Left colon (tissue), 2 donors: ENCODE data around the gene PRR36. TPM values are rescaled to one million over a fixed set of nuclear protein-coding genes. Genes with fewer than 3 reads are reported as not detected.

Source experiments
- ATAC-seq: fragments of 200-7000 bp; cut with Tn5 transposase; one replicate; pipeline ENCODE4 v1.9.1; 2020; ENCODE audit warnings: mild to moderate bottlenecking, moderate library complexity
- DNase-seq, 2 donors: peaks; one replicate each; pipeline ENCODE4 v3.0.0-alpha.2; 2020
- intact Hi-C, 2 donors: fragments of 100-400 bp; cut with DNase I in 1 of 2; cut with micrococcal nuclease in 1 of 2; formaldehyde crosslinking; loops; one replicate each; pipeline versions ENCODE4 v1.11.2 to v1.14.0; 2022; cut with DNase I, micrococcal nuclease
- total RNA-seq, 2 donors: library from RNA; stranded (reverse); fragmentation: NEBNext Ultra II Directional; extraction: Animal tissue kit (Norgen Biotek cat#: 25700); gene quantifications; one replicate each; pipeline ENCODE4 v1.2.1, GENCODE V29; 2021
- donor health status: DM: no; HTN: no; CAD: no.
- donor health status: DM: yes; HTN: yes; CAD: no.

The PRR36 gene
- total RNA-seq, 2 donors from 2014 or later: 0.22 to 0.46 TPM

GRCh38 chr19:7833225-7834099, 40.7 kb downstream of the PRR36 start:
- DNase-seq (peak; percentile 91 to 96), ATAC-seq (peak; percentile 69)
- intact Hi-C loops: no loop called here

- no peak for DNase-seq
- no peak for ATAC-seq
- intact Hi-C loops: no loop called here
Measured at GRCh38 chr19:7832781-7833180, 41.4 kb downstream of the PRR36 start.

- DNase-seq: no peak
- no peak for ATAC-seq
- intact Hi-C loops: no loop called here
Measured at GRCh38 chr19:7832009-7832408, 42.2 kb downstream of the PRR36 start.

- DNase-seq: no peak
- intact Hi-C loops: no loop called here
- ATAC-seq: no peak
Measured at GRCh38 chr19:7831452-7831851, 42.7 kb downstream of the PRR36 start.

- ATAC-seq (no peak), DNase-seq (no peak)
- intact Hi-C loops: no loop called here
Measured at GRCh38 chr19:7830823-7831222, 43.4 kb downstream of the PRR36 start.

- peak; percentile 48 to 51 for DNase-seq
- ATAC-seq: no peak
- intact Hi-C loops: no loop called here
Measured at GRCh38 chr19:7830272-7830771, 43.9 kb downstream of the PRR36 start.

GRCh38 chr19:7829561-7830271, 44.5 kb downstream of the PRR36 start, which contains the start of gene EVI5L:
Gene EVI5L (plus strand): TSS chr19:7830218. CDS start chr19:7846543, 16,325 bp downstream.
- intact Hi-C loops: no loop called here
- peak; percentile 80 for ATAC-seq
- DNase-seq: peak; percentile 99

- DNase-seq: no peak
- ATAC-seq: no peak
- intact Hi-C loops: no loop called here
Measured at GRCh38 chr19:7829166-7829520, 45.0 kb downstream of the PRR36 start.

GRCh38 chr19:7823686-7824301, 50.4 kb downstream of the PRR36 start:
- no peak for ATAC-seq
- intact Hi-C loops: no loop called here
- no peak for DNase-seq

GRCh38 chr19:7822910-7823515, 51.2 kb downstream of the PRR36 start:
- no peak for ATAC-seq

GRCh38 chr19:7820588-7820987, 53.6 kb downstream of the PRR36 start:
- DNase-seq: no peak
- intact Hi-C loops: no loop called here
- ATAC-seq: no peak

More at GRCh38 chr19:7822910-7823515, 51.2 kb downstream of the PRR36 start:
- no peak for DNase-seq
- intact Hi-C loops: no loop called here

GRCh38 chr19:7819337-7819736, 54.9 kb downstream of the PRR36 start:
- ATAC-seq (no peak), DNase-seq (no peak)
- intact Hi-C loops: no loop called here

GRCh38 chr19:7818806-7819205, 55.4 kb downstream of the PRR36 start:
- DNase-seq (no peak), ATAC-seq (no peak)
- intact Hi-C loops: no loop called here

Other genes starting within 250 kb of the PRR36 start
- gene XAB2, start 244.8 kb downstream of the PRR36 start, total RNA-seq: 10 to 100 TPM; 23.6 to 29.4 TPM
- gene PET100, start 244.6 kb downstream of the PRR36 start, total RNA-seq: 100 to 1,000 TPM; 100 to 123 TPM
- gene PCP2, start 240.7 kb downstream of the PRR36 start, total RNA-seq: under 1 TPM in 1 of 2 donors, not detected in 1; 0.73 TPM
- gene STXBP2, start 237.3 kb downstream of the PRR36 start, total RNA-seq: 100 to 1,000 TPM; 186 to 209 TPM
- not detected for gene RETN, start 205.3 kb downstream of the PRR36 start, total RNA-seq
- not detected for gene MCEMP1, start 197.3 kb downstream of the PRR36 start, total RNA-seq
- gene TRAPPC5, start 193.6 kb downstream of the PRR36 start, total RNA-seq: 100 to 1,000 TPM; 107 to 108 TPM
- gene FCER2, start 172.3 kb downstream of the PRR36 start, total RNA-seq: under 1 TPM; 0.27 to 0.64 TPM
- gene CLEC4G, start 142.3 kb downstream of the PRR36 start, total RNA-seq: 1 to 10 TPM in 1 of 2 donors, not detected in 1; 1.3 TPM
- 10 to 100 TPM in 1 of 2 donors, 1 to 10 TPM in 1; 2.6 to 12.1 TPM for gene CD209, start 126.9 kb downstream of the PRR36 start, total RNA-seq
- gene CLEC4M, start 111.1 kb downstream of the PRR36 start, total RNA-seq: not detected
- gene EVI5L, start 44.2 kb downstream of the PRR36 start, total RNA-seq: 10 to 100 TPM; 10.5 to 13.1 TPM
- gene LRRC8E, start 14.1 kb upstream of the PRR36 start, total RNA-seq: 1 to 10 TPM; 2.7 to 3.1 TPM
- gene MAP2K7, start 29.5 kb upstream of the PRR36 start, total RNA-seq: 10 to 100 TPM; 27.0 to 29.2 TPM
- under 1 TPM in 1 of 2 donors, not detected in 1; 0.53 TPM for gene TGFBR3L, start 40.4 kb upstream of the PRR36 start, total RNA-seq
- gene SNAPC2, start 45.9 kb upstream of the PRR36 start, total RNA-seq: 10 to 100 TPM; 10.6 to 17.7 TPM
- 1 to 10 TPM in 1 of 2 donors, under 1 TPM in 1; 0.61 to 5.1 TPM for gene CTXN1, start 51.7 kb upstream of the PRR36 start, total RNA-seq
- 10 to 100 TPM; 54.1 to 69.1 TPM for gene TIMM44, start 69.3 kb upstream of the PRR36 start, total RNA-seq
- gene ELAVL1, start 131.3 kb upstream of the PRR36 start, total RNA-seq: 10 to 100 TPM; 49.2 to 61.4 TPM
- not detected for gene CCL25, start 178.4 kb upstream of the PRR36 start, total RNA-seq